HCT116 (cell line): ENCODE measurements around the gene GRIN3A. TPM values are rescaled to one million over a fixed set of nuclear protein-coding genes. Genes with fewer than 3 reads are reported as not detected.

Experiments used
- ATAC-seq: fragments of 200-7000 bp; cut with Tn5 transposase; 2 replicates; pipeline ENCODE4 v1.9.1; 2020; ENCODE audit warnings: mild to moderate bottlenecking, moderate library complexity
- BruUV-seq: library from RNA; stranded (reverse); fragments of 400-500 nt; replicated peaks from 2 replicates; lab custom pipeline; 2021; lab: Mats Ljungman, UMichigan
- CTCF ChIA-PET: fragments of 300-600 bp; sonication (Branson Sonifier 250); formaldehyde crosslinking; loops from one replicate; lab custom pipeline; 2021; ENCODE audit warnings: antibody characterized with exemption; lab: Charles Lee
- POLR2A ChIA-PET: fragments of 300-600, 350-600 bp; sonication (Branson Sonifier 250); formaldehyde crosslinking; loops from one replicate; lab custom pipeline; 2021; ENCODE audit warnings: antibody characterized with exemption; lab: Charles Lee
- RAD21 ChIA-PET, 2 experiments: fragments of 300-600 bp; sonication (Branson Sonifier 250); formaldehyde crosslinking; loops; one replicate each; lab custom pipeline; 2023; ENCODE audit warnings: low total read pairs in 2 of 2; ENCODE audit not compliant: uncharacterized antibody in 2 of 2, unreplicated experiment in 2 of 2, low non-redundant PET in 1 of 2; lab: Charles Lee
- DNase-seq: peaks from one replicate; pipeline ENCODE4 v3.0.0-alpha.2; 2010; ENCODE audit warnings: low read depth, low spot score
- H2AFZ ChIP-seq: fragments of 200-600 bp; shearing (Covaris generic), sonication (generic); 2 replicates; pipeline ENCODE4 v1.6.1; 2017; ENCODE audit warnings: low read depth, mixed run types, mixed read lengths, antibody characterized with exemption, low read length; ENCODE audit not compliant: poor library complexity, severe bottlenecking
- H3K27ac ChIP-seq: 2 replicates; pipeline ENCODE4 v1.5.1; 2012; ENCODE audit warnings: low read depth, low read length
- H3K27me3 ChIP-seq: fragments of 200-600 bp; sonication (generic); 2 replicates; pipeline ENCODE4 v1.6.1; 2016; ENCODE audit warnings: mixed run types, low read length, mixed read lengths; ENCODE audit not compliant: insufficient read depth
- H3K36me3 ChIP-seq, 2 experiments: fragments of 200-500 bp in 1 of 2; fragments of 200-600 bp in 1 of 2; sonication (Bioruptor generic) in 1 of 2; sonication (generic) in 1 of 2; 2 replicates each; pipeline versions ENCODE4 v1.5.1 to v1.6.1; 2014 to 2016; ENCODE audit warnings: low read length in 2 of 2, inconsistent platforms in 1 of 2, mixed read lengths in 1 of 2, mixed run types in 1 of 2; ENCODE audit not compliant: insufficient read depth in 2 of 2, control insufficient read depth in 1 of 2
- H3K4me1 ChIP-seq, 2 experiments: fragments of 200-600 bp in 1 of 2; sonication (generic) in 1 of 2; 2 replicates each; pipeline versions ENCODE4 v1.5.1 to v1.6.1; 2012 to 2017; ENCODE audit warnings: low read length in 2 of 2, inconsistent platforms in 1 of 2, mild to moderate bottlenecking in 1 of 2, mixed read lengths in 1 of 2, mixed run types in 1 of 2, moderate library complexity in 1 of 2; ENCODE audit not compliant: insufficient read depth in 2 of 2, control insufficient read depth in 1 of 2
- H3K4me2 ChIP-seq: fragments of 200-600 bp; sonication (generic); 2 replicates; pipeline ENCODE4 v1.6.1; 2017; ENCODE audit warnings: mixed run types, low read length, mixed read lengths
- H3K4me3 ChIP-seq, 2 experiments: fragments of 200-600 bp in 1 of 2; sonication (generic) in 1 of 2; replicated peaks in 1 of 2; 2 replicates each; pipeline ENCODE4 v1.5.1; 2011 to 2016; ENCODE audit warnings: low read length in 2 of 2, control low read depth in 1 of 2, low read depth in 1 of 2, mild to moderate bottlenecking in 1 of 2, mixed read lengths in 1 of 2, mixed run types in 1 of 2
- H3K79me2 ChIP-seq: fragments of 200-600 bp; sonication (generic); 2 replicates; pipeline ENCODE4 v1.6.1; 2017; ENCODE audit warnings: mild to moderate bottlenecking, mixed run types, low read length, moderate library complexity, mixed read lengths; ENCODE audit not compliant: insufficient read depth
- H3K9ac ChIP-seq: fragments of 200-600 bp; sonication (generic); 2 replicates; pipeline ENCODE4 v1.6.1; 2016; ENCODE audit warnings: low read length, mixed read lengths
- H3K9me2 ChIP-seq: fragments of 200-600 bp; sonication (generic), shearing (Covaris generic); 2 replicates; pipeline ENCODE4 v1.6.1; 2017; ENCODE audit warnings: mixed run types, mild to moderate bottlenecking, moderate library complexity; ENCODE audit not compliant: insufficient read depth
- H3K9me3 ChIP-seq, 2 experiments: fragments of 200-500 bp in 1 of 2; fragments of 200-600 bp in 1 of 2; sonication (Bioruptor generic) in 1 of 2; sonication (generic) in 1 of 2; 2 replicates each; pipeline ENCODE4 v1.6.1; 2014 to 2017; ENCODE audit warnings: low read length in 2 of 2, mixed read lengths in 2 of 2, inconsistent platforms in 1 of 2, low read depth in 1 of 2, mild to moderate bottlenecking in 1 of 2, mixed run types in 1 of 2, moderate library complexity in 1 of 2; ENCODE audit not compliant: control insufficient read depth in 1 of 2, insufficient read depth in 1 of 2
- H4K20me1 ChIP-seq: fragments of 200-600 bp; sonication (generic), shearing (Covaris generic); 2 replicates; pipeline ENCODE4 v1.6.1; 2017; ENCODE audit warnings: mixed run types, mild to moderate bottlenecking, moderate library complexity; ENCODE audit not compliant: insufficient read depth
- ATF3 ChIP-seq: IDR thresholded peaks from 2 replicates; pipeline ENCODE4 v1.6.1; 2012
- CBX3 ChIP-seq: IDR thresholded peaks from 2 replicates; pipeline ENCODE4 v1.6.1; 2012; ENCODE audit warnings: low read depth
- EGR1 ChIP-seq: IDR thresholded peaks from 2 replicates; pipeline ENCODE4 v1.6.1; 2012; ENCODE audit warnings: low read depth
- ELF1 ChIP-seq: IDR thresholded peaks from 2 replicates; pipeline ENCODE4 v1.6.1; 2012; ENCODE audit warnings: low read depth, borderline replicate concordance
- EZH2 ChIP-seq: fragments of 200-600 bp; sonication (generic); IDR thresholded peaks from 2 replicates; pipeline ENCODE4 v1.6.1; 2017; ENCODE audit warnings: antibody characterized with exemption, mixed run types
- FOSL1 ChIP-seq: IDR thresholded peaks from 2 replicates; pipeline ENCODE4 v1.6.1; 2012; ENCODE audit warnings: low read depth
- JUND ChIP-seq: IDR thresholded peaks from 2 replicates; pipeline ENCODE4 v1.6.1; 2012
- MAX ChIP-seq: IDR thresholded peaks from 2 replicates; pipeline ENCODE4 v1.6.1; 2012
- POLR2A ChIP-seq: IDR thresholded peaks from 2 replicates; pipeline ENCODE4 v1.7.0; 2011; ENCODE audit warnings: borderline replicate concordance; ENCODE audit not compliant: insufficient read depth, insufficient read length; ENCODE audit errors: extremely low read depth
- RAD21 ChIP-seq: IDR thresholded peaks from 2 replicates; pipeline ENCODE4 v1.6.1; 2012; ENCODE audit warnings: low read depth, mild to moderate bottlenecking
- REST ChIP-seq: IDR thresholded peaks from 2 replicates; pipeline ENCODE4 v1.6.1; 2012; ENCODE audit warnings: low read depth
- SRF ChIP-seq: IDR thresholded peaks from 2 replicates; pipeline ENCODE4 v1.6.1; 2012; ENCODE audit warnings: low read depth
- ZBTB33 ChIP-seq: IDR thresholded peaks from 2 replicates; pipeline ENCODE4 v1.6.1; 2011; ENCODE audit warnings: mild to moderate bottlenecking, low read length, moderate library complexity; ENCODE audit not compliant: insufficient replicate concordance; ENCODE audit errors: extremely low read depth
- ZNF274 ChIP-seq: fragments of 200-500 bp; sonication (Bioruptor generic); IDR thresholded peaks from 2 replicates; pipeline ENCODE4 v1.6.1; 2014; ENCODE audit warnings: mild to moderate bottlenecking, low read depth, low read length, inconsistent platforms
- intact Hi-C: fragments of 100-400 bp; cut with micrococcal nuclease; formaldehyde crosslinking; loops from 2 replicates; pipeline ENCODE4 v1.10.0; 2022
- total RNA-seq: library from RNA; stranded (reverse); gene quantifications from one replicate; pipeline ENCODE4 v1.2.1, GENCODE V29; 2021; ENCODE audit not compliant: unreplicated experiment

GRIN3A gene
- total RNA-seq, 1 experiment from 2014 or later = not detected

- Histone ChIP-seq H3K36me3 (no peaks in the 10 kb centered on the region), H3K27me3 (peaks cover 5% of the 10 kb centered on the region; the same call in 1 of the 2 replicates), H4K20me1 (no peaks in the 10 kb centered on the region), H3K27ac (no peak overlapping the region), H3K4me3 (no peak overlapping the region), H3K9me2 (no peaks in the 10 kb centered on the region), H2AFZ (no peak overlapping the region), H3K79me2 (no peaks in the 10 kb centered on the region), H3K9me3 (no peaks in the 10 kb centered on the region), H3K4me1 (no peaks in the 10 kb centered on the region), H3K9ac (no peak overlapping the region), H3K4me2 (no peak overlapping the region)
- TF ChIP-seq EGR1 = no peak
- no peak for TF ChIP-seq RAD21
- no peak for TF ChIP-seq MAX
- no peak for TF ChIP-seq JUND
- TF ChIP-seq SRF = no peak
- TF ChIP-seq CBX3 = no peak
- no peak for TF ChIP-seq ELF1
- TF ChIP-seq FOSL1 = no peak
- no peak for TF ChIP-seq REST
- no peak for TF ChIP-seq ATF3
- no peak for TF ChIP-seq EZH2
- no peak for TF ChIP-seq ZNF274
- TF ChIP-seq POLR2A = no peak
- no peak for TF ChIP-seq ZBTB33
- ChIA-PET RAD21 (no interaction called here), POLR2A (no interaction called here), CTCF (no interaction called here)
- intact Hi-C loops = no loop called here
- DNase-seq (no peak), ATAC-seq (no peak)
- BruUV-seq = no TSS peak
These were observed 46.8 kb downstream of the GRIN3A start for GRCh38 chr9:101691657-101692056.
